ENCODE results near the gene TEAD2.

DNA sequence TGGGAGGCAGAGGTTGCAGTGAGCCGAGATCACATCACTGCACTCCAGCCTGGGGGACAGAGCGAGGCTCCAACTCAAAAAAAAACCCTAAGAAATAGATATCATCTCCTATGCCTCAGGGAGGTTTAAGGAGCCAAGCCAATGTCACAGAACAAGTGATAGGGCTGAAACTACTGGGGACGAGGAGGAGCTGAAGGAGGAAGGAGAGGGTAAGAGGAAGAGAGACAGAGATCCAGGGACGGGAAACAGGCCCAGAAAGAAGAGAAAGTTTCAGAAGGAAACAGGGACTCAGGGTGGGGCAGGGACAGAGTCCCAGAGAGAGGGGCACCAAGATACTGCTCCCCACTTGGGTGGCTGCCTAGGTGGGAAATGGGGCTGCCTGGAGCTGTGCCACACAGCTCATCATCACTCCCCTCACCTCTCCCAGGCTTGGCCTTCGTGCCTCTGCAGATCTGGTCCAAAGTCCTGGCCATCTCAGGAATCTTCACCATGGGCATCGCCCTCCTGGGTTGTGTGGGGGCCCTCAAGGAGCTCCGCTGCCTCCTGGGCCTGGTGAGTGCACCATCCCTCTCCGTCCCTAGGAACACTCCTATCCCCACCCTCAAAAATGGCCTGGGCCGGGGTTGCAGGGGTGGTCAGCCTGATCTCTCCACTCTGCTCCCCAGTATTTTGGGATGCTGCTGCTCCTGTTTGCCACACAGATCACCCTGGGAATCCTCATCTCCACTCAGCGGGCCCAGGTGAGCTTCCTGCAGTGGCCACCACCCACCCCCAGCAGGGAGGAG, 25.5 kb downstream of the TEAD2 start:
- TF ChIP-seq, protein P1, sequence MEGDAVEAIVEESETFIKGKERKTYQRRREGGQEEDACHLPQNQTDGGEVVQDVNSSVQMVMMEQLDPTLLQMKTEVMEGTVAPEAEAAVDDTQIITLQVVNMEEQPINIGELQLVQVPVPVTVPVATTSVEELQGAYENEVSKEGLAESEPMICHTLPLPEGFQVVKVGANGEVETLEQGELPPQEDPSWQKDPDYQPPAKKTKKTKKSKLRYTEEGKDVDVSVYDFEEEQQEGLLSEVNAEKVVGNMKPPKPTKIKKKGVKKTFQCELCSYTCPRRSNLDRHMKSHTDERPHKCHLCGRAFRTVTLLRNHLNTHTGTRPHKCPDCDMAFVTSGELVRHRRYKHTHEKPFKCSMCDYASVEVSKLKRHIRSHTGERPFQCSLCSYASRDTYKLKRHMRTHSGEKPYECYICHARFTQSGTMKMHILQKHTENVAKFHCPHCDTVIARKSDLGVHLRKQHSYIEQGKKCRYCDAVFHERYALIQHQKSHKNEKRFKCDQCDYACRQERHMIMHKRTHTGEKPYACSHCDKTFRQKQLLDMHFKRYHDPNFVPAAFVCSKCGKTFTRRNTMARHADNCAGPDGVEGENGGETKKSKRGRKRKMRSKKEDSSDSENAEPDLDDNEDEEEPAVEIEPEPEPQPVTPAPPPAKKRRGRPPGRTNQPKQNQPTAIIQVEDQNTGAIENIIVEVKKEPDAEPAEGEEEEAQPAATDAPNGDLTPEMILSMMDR (IDR thresholded peaks at IDR 0.05; ENCODE audit: low read depth, low read length), result no peak
- TF ChIP-seq EZH2phosphoT487 (IDR thresholded peaks at IDR 0.05; ENCODE audit: low read depth), result no peak
